AG04450 (cell line): ENCODE measurements around the gene TNS3. TPM values are rescaled to one million over a fixed set of nuclear protein-coding genes. Genes with fewer than 3 reads are reported as not detected.

ENCODE experiments used
- CTCF ChIA-PET: fragments of 300-600, 350-600 bp; formaldehyde crosslinking; extraction: SDS; loops from one replicate; lab custom pipeline; 2022; ENCODE audit warnings: antibody characterized with exemption, inconsistent platforms; lab: Charles Lee
- POLR2A ChIA-PET: fragments of 350-600 bp; formaldehyde crosslinking; extraction: SDS; loops from one replicate; lab custom pipeline; 2021; ENCODE audit warnings: antibody characterized with exemption, inconsistent platforms; lab: Yijun Ruan, JAX
- DNase-seq: peaks from one replicate; pipeline ENCODE4 v3.0.0-alpha.2; 2011; ENCODE audit warnings: low read depth, low spot score
- H3K27ac ChIP-seq: one replicate; pipeline ENCODE4 v1.5.1; 2012; ENCODE audit warnings: low read depth, low read length, control low read depth
- H3K27me3 ChIP-seq: one replicate; pipeline ENCODE4 v1.6.0; 2012; ENCODE audit warnings: low read length; ENCODE audit not compliant: control insufficient read depth, insufficient read depth
- H3K4me3 ChIP-seq: 2 replicates; pipeline ENCODE4 v1.5.1; 2011; ENCODE audit warnings: mild to moderate bottlenecking, low read depth, low read length, control low read depth
- H3K9me3 ChIP-seq: 2 replicates; pipeline ENCODE4 v1.5.1; 2012; ENCODE audit warnings: low read length; ENCODE audit not compliant: control insufficient read depth, insufficient read depth
- polyA plus RNA-seq: library from polyadenylated mRNA; depleted of rRNA; stranded (reverse); fragments of >200 nt; gene quantifications from 2 replicates; pipeline ENCODE4 v1.2.3, GENCODE V29; 2011
- TF ChIP-seq, protein P1 (sequence below): IDR thresholded peaks from 2 replicates; pipeline ENCODE4 v1.5.1; 2011; ENCODE audit warnings: low read depth, low read length, control low read depth, inconsistent platforms

TNS3 gene
- polyA plus RNA-seq, 1 experiment: 131 TPM

DNA sequence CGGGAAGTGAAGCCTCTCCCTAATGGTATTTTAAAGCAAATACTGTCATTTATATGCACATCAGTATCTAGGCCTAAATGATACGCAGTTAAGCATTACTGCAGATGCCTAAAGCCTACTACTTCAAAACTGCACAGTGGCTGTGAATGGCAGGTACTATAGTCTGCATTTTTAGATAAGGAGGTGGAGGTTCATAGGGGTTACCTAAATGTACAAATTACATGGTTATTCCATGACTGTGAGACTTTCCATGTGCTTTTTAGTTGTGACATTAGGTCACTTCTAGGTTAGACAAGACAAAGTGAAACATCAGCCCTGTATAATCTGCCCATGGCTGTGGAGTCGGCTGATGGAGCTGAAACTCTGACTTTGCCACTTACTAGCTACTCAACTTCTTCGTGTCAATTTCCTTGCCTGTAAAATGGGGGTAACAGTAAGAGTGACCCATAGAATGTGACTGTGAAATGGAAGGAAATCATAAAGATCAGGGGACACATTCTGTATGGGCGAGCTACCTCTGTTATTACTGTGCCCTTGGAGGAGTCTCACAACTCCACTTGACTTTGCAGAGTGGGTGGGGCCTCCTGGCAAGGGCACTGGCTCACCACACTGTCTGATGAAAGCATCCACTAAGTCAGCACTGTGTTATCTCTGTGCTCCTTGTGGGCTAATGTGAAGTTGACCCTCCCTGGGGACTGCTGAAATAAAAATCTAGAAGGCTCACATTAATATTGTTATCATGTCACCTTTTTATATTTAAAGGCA is 239.4 kb downstream of the TNS3 start:
- Histone ChIP-seq H3K27me3 (no peaks in the 10 kb centered on the region), H3K9me3 (no peaks in the 10 kb centered on the region; the same call in 1 of the 2 replicates), H3K4me3 (no peak overlapping the region), H3K27ac (no peak overlapping the region)
- TF ChIP-seq, protein P1, sequence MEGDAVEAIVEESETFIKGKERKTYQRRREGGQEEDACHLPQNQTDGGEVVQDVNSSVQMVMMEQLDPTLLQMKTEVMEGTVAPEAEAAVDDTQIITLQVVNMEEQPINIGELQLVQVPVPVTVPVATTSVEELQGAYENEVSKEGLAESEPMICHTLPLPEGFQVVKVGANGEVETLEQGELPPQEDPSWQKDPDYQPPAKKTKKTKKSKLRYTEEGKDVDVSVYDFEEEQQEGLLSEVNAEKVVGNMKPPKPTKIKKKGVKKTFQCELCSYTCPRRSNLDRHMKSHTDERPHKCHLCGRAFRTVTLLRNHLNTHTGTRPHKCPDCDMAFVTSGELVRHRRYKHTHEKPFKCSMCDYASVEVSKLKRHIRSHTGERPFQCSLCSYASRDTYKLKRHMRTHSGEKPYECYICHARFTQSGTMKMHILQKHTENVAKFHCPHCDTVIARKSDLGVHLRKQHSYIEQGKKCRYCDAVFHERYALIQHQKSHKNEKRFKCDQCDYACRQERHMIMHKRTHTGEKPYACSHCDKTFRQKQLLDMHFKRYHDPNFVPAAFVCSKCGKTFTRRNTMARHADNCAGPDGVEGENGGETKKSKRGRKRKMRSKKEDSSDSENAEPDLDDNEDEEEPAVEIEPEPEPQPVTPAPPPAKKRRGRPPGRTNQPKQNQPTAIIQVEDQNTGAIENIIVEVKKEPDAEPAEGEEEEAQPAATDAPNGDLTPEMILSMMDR: no peak
- no peak for DNase-seq
- ChIA-PET CTCF (no interaction called here), POLR2A (no interaction called here)

- Histone ChIP-seq H3K9me3 (no peaks in the 10 kb centered on the region; the same call in 1 of the 2 replicates), H3K4me3 (no peak overlapping the region), H3K27ac (no peak overlapping the region), H3K27me3 (no peaks in the 10 kb centered on the region)
- ChIA-PET CTCF (interaction anchor here (1.5 kb wide), 1 partner anchor 605 kb away, joined by 5 read pairs; no protein-coding TSS in a partner anchor), POLR2A (no interaction called here)
- DNase-seq: no peak
- TF ChIP-seq, protein P1: no peak
These were observed 241.4 kb downstream of the TNS3 start for GRCh38 chr7:47340517-47340916.

- no peak overlapping the region for H3K4me3 ChIP-seq
- no peak for DNase-seq
- H3K27me3 ChIP-seq: no peaks in the 10 kb centered on the region
- POLR2A ChIA-PET: no interaction called here
- TF ChIP-seq, protein P1: no peak
- H3K9me3 ChIP-seq: no peaks in the 10 kb centered on the region
- CTCF ChIA-PET: no interaction called here
- no peak overlapping the region for H3K27ac ChIP-seq
These were observed 243.9 kb downstream of the TNS3 start for GRCh38 chr7:47338026-47338425.

DNA sequence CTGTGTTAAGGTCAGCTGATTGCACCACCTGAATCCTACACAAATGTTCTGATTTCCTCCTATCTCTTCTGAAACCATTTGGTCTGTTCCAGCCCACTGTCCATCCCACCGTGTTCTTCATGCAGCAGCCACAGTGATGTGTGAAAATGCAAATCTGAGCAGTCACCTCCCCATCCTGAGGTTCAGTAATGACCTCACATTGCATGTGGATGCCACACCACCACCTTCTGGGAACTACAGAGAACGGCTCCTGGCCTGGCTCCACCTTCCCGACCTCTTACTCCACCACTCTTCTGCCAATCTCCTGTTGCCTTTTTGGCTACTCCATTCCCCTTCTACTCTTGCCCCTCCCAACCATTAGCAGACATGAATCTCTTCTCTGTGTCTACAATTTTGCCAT is 244.4 kb downstream of the TNS3 start:
- no peaks in the 10 kb centered on the region for H3K27me3 ChIP-seq
- H3K4me3 ChIP-seq: no peak overlapping the region
- ChIA-PET CTCF (no interaction called here), POLR2A (interaction anchor here (1.9 kb wide), 1 partner anchor 11 kb away, joined by 15 read pairs; no protein-coding TSS in a partner anchor)
- no peak for DNase-seq
- TF ChIP-seq, protein P1: no peak
- peak overlapping the region; percentile 12 for H3K27ac ChIP-seq
- H3K9me3 ChIP-seq: no peaks in the 10 kb centered on the region
